Activated CD4-positive, alpha-beta T cell treated with anti-CD3 and anti-CD28 coated beads, Interleukin-2, amount 50 U/mL, for 4 hours (primary cell): ENCODE measurements around the gene SLC25A20.
"Not testable (repeated sequence)": the region's sequence is repeated elsewhere in the genome, so short reads cannot be mapped to it uniquely, and the experiment has no call there.

Experiments used
- DNase-seq, 2 experiments: peaks; one replicate each; pipeline ENCODE4 v3.0.0-alpha.2; 2020

The SLC25A20 gene

GRCh38 chr3:48845170-48845569 is 53.5 kb downstream of the SLC25A20 start:
- no peak for DNase-seq

GRCh38 chr3:48837163-48837562 is 61.5 kb downstream of the SLC25A20 start:
- no peak for DNase-seq

GRCh38 chr3:48835650-48836366 is 62.9 kb downstream of the SLC25A20 start:
- DNase-seq: no peak

- DNase-seq: no peak
These were observed 66.0 kb downstream of the SLC25A20 start for GRCh38 chr3:48832684-48833083.

- no peak for DNase-seq
These were observed 68.0 kb downstream of the SLC25A20 start for GRCh38 chr3:48830715-48831114.

GRCh38 chr3:48829525-48829924 is 69.2 kb downstream of the SLC25A20 start:
- DNase-seq: not testable (repeated sequence)

GRCh38 chr3:48827874-48828273 is 70.8 kb downstream of the SLC25A20 start:
- DNase-seq: not testable (repeated sequence)

- DNase-seq: no peak
These were observed 72.2 kb downstream of the SLC25A20 start for GRCh38 chr3:48826451-48826850.

GRCh38 chr3:48820612-48821324 is 77.9 kb downstream of the SLC25A20 start:
- DNase-seq: no peak

GRCh38 chr3:48819234-48820221 is 79.2 kb downstream of the SLC25A20 start:
- no peak for DNase-seq

GRCh38 chr3:48811524-48811923 is 87.2 kb downstream of the SLC25A20 start:
- no peak for DNase-seq
